HUES48 (cell line): ENCODE results near the gene MID1.

ENCODE experiments used
- H3K27ac ChIP-seq: one replicate; pipeline ENCODE4 v1.7.0; 2013; ENCODE audit warnings: low read depth, low read length, inconsistent platforms
- H3K27me3 ChIP-seq: 2 replicates; pipeline ENCODE4 v1.6.1; 2013; ENCODE audit warnings: mild to moderate bottlenecking, low read length; ENCODE audit not compliant: control insufficient read depth, insufficient read depth
- H3K36me3 ChIP-seq: 2 replicates; pipeline ENCODE4 v1.6.1; 2013; ENCODE audit warnings: low read length; ENCODE audit not compliant: control insufficient read depth, insufficient read depth
- H3K4me1 ChIP-seq: 2 replicates; pipeline ENCODE4 v1.6.1; 2013; ENCODE audit warnings: mild to moderate bottlenecking, low read length; ENCODE audit not compliant: control insufficient read depth, insufficient read depth
- H3K4me3 ChIP-seq: 2 replicates; pipeline ENCODE4 v1.5.1; 2013; ENCODE audit warnings: mild to moderate bottlenecking, low read depth, low read length
- H3K9ac ChIP-seq: 2 replicates; pipeline ENCODE4 v1.6.1; 2013; ENCODE audit warnings: mild to moderate bottlenecking, low read depth, low read length, moderate library complexity
- H3K9me3 ChIP-seq: 2 replicates; pipeline ENCODE4 v1.6.1; 2013; ENCODE audit warnings: low read length; ENCODE audit not compliant: control insufficient read depth, insufficient read depth

The MID1 gene

DNA sequence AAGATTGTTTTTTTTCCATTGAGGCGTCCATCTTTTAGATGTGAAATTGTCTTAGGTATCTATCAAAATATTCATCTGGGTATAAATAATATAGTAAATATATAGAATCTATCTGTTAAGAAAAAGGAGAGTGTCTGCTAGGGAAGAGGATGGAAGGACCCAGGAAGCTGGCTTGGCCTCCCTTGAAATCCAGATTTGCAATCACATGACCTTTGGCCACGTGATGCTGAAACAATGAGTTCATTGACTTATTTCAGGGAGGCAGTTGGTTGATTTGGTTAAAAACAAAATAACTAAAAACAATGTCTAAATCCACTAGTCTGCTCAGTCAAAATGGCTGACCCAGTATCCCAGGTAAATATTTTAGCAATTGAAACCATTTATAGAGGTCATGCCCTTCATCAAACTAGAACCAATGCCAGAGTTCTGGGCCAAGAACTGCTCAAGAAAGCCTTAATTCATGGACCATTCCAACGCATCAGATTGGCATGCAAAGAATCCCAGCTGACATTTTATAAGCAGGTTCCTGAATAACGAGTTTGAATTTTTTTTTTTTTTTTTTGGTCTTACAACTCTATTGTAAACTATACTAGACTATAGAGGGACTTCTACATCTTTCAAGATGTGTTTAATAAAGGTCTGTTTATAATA is 172.7 kb downstream of the MID1 start:
- Histone ChIP-seq H3K9me3 (no peaks in the 10 kb centered on the region), H3K27ac (no peak overlapping the region), H3K27me3 (peaks cover 7% of the 10 kb centered on the region), H3K36me3 (peaks cover 36% of the 10 kb centered on the region), H3K4me3 (no peak overlapping the region), H3K9ac (no peak overlapping the region), H3K4me1 (no peaks in the 10 kb centered on the region)

DNA sequence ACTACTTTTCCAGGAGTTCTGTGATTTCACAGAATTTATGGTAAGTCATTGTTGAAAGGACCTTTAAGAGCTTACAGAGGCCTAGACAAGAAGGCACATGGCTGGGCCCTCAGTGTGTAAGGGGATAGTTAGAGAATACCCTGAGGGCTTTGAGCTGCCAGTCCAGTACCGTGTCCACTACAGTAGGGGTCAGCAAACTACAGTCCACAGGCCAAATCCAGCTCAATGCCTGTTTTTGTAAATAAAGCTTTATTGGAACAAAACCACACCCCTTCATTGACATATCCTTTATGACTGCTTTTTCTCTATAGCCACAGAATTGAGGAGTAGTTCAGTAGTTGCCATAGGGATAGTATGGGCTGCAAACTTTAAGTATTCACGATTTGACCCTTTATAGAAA is 176.2 kb downstream of the MID1 start:
- no peak overlapping the region for H3K27ac ChIP-seq
- no peak overlapping the region for H3K4me3 ChIP-seq
- peaks cover 17% of the 10 kb centered on the region for H3K36me3 ChIP-seq
- H3K9ac ChIP-seq = no peak overlapping the region
- peaks cover 16% of the 10 kb centered on the region for H3K4me1 ChIP-seq
- no peaks in the 10 kb centered on the region for H3K9me3 ChIP-seq
- peaks cover 17% of the 10 kb centered on the region for H3K27me3 ChIP-seq

DNA sequence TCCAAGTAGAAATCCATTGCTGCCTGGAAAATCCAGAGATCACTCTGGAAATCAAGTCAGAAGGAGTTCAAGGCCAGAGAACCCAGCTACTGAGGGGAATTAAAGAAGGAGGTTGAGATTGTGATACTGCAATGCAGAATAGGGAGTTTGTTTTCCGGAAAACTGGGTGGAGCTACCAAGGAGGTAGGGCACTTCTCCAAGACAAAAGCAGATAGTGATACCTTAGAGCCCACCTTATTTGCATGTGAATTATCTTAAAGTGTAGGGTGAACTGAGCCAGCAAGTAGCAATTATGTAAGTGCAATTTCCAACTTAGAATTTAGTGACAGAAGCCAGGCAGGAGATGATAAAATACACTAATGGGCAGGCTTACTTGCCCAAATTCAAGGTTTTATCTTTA is 178.9 kb downstream of the MID1 start:
- Histone ChIP-seq H3K9me3 (no peaks in the 10 kb centered on the region), H3K4me3 (no peak overlapping the region), H3K4me1 (peaks cover 16% of the 10 kb centered on the region), H3K27me3 (peaks cover 17% of the 10 kb centered on the region), H3K27ac (no peak overlapping the region), H3K36me3 (no peaks in the 10 kb centered on the region), H3K9ac (no peak overlapping the region)

DNA sequence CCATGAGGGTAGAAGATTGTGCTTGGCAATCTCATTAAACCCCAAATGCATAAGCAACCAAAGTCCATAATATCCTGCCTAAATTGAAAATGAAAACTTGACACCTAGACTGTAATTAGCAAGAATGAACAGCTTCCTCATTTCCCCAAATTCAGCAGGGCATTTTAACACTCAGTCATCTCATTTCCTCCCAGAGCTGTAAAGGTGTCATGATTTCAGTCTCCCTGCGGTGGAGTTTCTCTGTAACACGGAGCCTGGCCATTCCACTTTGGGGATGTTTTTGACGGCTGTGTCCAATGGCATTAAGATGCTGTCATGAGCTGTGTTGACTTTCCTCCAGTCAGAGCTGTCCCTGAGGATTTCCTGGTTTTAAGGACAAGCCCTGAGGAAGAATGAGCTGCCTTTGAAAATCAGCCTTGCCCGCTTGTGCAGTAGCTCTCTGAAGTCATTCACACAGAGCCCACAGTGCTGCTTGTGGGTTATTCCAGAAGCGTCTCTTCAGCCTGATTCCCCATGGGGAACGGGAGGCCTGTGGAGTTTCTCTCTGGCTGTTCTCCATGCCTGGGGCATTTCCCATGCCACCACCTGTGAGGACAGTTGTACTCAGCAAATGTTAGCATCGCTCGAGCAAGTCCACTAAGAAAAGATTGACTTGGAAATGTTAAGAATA is 187.0 kb downstream of the MID1 start:
- no peak overlapping the region for H3K9ac ChIP-seq
- no peaks in the 10 kb centered on the region for H3K4me1 ChIP-seq
- peaks cover 4% of the 10 kb centered on the region; the same call in 1 of the 2 replicates for H3K27me3 ChIP-seq
- H3K9me3 ChIP-seq = no peaks in the 10 kb centered on the region
- no peak overlapping the region for H3K4me3 ChIP-seq
- H3K36me3 ChIP-seq = no peaks in the 10 kb centered on the region
- H3K27ac ChIP-seq = no peak overlapping the region

DNA sequence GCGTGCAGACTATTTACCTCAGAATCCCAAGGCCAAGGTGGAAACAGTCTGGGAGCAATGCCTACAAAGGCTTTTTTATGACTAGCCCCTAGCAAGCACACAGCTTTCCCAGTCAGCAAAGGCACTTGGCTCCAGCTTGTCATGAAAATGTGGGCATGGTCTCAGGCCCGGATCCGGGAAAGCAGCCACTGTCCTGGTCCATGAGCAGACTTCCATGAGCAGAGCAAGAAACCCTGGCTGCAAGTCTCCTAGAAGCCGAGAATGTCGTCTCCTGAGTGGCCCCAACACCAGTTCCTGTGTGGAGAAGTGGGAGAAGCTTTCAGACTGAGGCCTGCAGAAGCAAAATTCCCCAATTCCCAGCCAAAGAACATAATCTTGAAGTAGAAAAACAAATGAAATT is 190.5 kb downstream of the MID1 start:
- Histone ChIP-seq H3K27ac (no peak overlapping the region), H3K36me3 (no peaks in the 10 kb centered on the region), H3K4me3 (no peak overlapping the region), H3K4me1 (no peaks in the 10 kb centered on the region), H3K9ac (no peak overlapping the region), H3K27me3 (peaks cover 4% of the 10 kb centered on the region; the same call in 1 of the 2 replicates), H3K9me3 (no peaks in the 10 kb centered on the region)

DNA sequence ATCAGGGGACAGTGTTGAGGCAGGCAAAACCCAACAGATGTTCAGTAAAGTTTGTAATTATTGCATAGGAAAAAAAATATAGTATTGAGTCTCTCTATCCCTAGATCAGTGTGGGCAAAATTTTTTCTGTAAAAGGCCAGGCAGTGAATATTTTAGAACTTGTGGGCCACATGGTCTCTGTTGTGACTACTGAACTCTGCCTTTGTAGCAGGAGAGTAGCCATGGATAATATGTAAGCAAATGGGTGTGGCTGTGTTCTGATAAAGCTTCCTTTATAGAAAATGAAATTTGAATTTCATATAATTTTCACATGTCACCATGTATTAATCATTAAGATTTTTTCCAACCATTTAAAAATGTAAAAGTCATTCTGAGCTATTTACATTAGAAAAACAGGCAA is 193.1 kb downstream of the MID1 start:
- H3K27ac ChIP-seq = no peak overlapping the region
- H3K4me3 ChIP-seq = no peak overlapping the region
- H3K36me3 ChIP-seq = no peaks in the 10 kb centered on the region
- H3K4me1 ChIP-seq = no peaks in the 10 kb centered on the region
- no peaks in the 10 kb centered on the region for H3K9me3 ChIP-seq
- H3K9ac ChIP-seq = no peak overlapping the region
- no peaks in the 10 kb centered on the region for H3K27me3 ChIP-seq

DNA sequence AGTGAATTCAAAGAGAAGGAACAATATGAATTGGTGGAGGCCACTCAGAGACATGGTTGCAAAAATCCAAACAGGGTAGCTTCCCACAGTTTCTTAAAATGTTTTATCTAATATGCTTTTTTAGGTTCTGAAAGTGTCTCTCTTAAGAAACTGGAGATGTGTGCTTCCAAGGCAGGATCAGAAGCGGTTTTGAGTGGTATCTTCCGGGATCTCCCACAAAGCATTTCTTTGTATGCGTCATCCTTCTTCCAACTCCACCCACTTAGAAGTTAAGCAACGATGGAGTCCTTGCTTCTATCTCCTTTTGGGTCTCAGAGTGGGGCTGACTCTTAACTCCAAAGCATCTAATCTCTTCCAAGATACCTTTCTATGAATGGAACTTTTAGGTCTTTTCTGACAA is 196.7 kb downstream of the MID1 start:
- H3K27ac ChIP-seq = no peak overlapping the region
- no peak overlapping the region for H3K9ac ChIP-seq
- H3K9me3 ChIP-seq = no peaks in the 10 kb centered on the region
- H3K4me1 ChIP-seq = no peaks in the 10 kb centered on the region
- H3K27me3 ChIP-seq = no peaks in the 10 kb centered on the region
- no peak overlapping the region for H3K4me3 ChIP-seq
- no peaks in the 10 kb centered on the region for H3K36me3 ChIP-seq

DNA sequence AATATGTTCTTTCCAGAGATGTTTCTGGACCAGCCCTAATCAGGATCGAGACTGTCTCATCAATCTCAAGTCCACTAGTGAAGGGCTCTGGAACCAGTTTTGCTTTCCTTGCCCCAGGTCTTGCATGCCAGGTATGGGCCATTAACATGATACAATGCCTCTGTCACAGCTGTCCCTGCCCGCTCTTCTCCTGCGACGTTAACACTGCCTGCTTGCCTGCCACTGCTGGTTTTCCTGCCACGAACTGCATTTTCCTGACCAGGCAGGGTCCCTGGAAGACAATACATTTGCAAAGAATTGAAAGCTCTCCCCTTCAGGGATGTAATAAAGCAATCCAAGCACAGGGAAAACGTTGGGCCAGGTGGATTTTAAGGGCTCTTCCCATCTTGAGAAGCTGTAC is 200.3 kb downstream of the MID1 start:
- Histone ChIP-seq H3K27me3 (no peaks in the 10 kb centered on the region), H3K27ac (no peak overlapping the region)

DNA sequence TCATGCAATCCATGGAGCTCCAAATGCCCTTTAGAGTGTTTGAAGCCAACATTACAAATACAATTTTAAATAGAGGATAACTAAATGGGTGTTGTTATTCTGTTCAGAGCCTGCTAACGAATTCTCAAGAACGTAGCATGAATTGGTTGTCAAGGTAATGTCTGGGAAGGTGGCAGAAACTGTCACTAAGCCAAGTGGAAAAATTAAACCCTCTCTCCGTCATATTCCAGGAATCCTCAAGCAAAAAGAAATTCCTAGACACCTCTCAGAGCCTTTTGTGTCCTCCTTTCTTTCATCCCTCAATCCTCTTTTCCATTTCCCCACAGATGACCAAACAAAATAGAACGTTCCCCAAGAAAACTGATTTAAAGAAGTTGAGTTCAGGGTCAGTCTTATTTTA is 204.0 kb downstream of the MID1 start:
- H3K4me1 ChIP-seq = no peaks in the 10 kb centered on the region
- no peaks in the 10 kb centered on the region for H3K36me3 ChIP-seq

More for the DNA sequence above, 200.3 kb downstream of the MID1 start:
- H3K4me1 ChIP-seq = no peaks in the 10 kb centered on the region
- no peak overlapping the region for H3K9ac ChIP-seq
- H3K9me3 ChIP-seq = no peaks in the 10 kb centered on the region
- no peaks in the 10 kb centered on the region for H3K36me3 ChIP-seq
- no peak overlapping the region for H3K4me3 ChIP-seq

DNA sequence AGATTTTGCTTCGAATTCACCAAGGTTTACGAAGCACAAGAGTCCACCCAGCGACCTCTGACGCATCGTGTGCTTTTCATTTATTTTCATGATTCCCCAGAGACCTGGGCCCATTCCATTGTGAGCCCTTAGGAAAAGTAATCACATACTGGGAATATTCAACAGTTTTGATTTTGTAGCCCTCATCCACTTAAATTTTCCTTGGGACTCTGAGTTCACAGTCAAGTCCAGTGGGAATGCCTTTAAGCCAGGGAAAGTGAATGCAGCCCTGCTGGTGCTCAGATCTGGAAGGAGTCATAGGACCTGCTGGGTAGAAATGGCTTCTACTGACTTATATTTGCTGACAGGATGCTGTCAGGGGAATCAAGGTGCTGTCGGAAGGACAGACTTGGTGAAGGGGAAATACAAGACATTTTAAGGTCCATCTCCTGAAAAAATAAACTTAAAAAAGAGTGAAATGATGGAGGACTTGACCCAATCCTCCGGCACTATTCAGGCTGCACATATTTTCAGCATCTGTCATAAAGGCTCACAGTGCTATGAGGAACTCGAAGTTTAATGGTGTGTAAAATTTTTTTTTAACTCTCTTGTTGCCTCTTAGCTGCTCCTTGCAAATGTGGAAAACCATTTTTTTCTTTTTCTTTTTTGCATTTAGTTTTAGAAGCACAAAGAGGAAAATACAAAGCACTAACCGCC is 204.9 kb downstream of the MID1 start:
- no peaks in the 10 kb centered on the region for H3K36me3 ChIP-seq
- H3K27ac ChIP-seq = no peak overlapping the region
- H3K4me1 ChIP-seq = no peaks in the 10 kb centered on the region
- H3K9me3 ChIP-seq = no peaks in the 10 kb centered on the region
- no peak overlapping the region for H3K9ac ChIP-seq
- no peaks in the 10 kb centered on the region for H3K27me3 ChIP-seq
- H3K4me3 ChIP-seq = no peak overlapping the region

More for the DNA sequence above, 204.0 kb downstream of the MID1 start:
- Histone ChIP-seq H3K27me3 (no peaks in the 10 kb centered on the region), H3K4me3 (no peak overlapping the region), H3K27ac (no peak overlapping the region), H3K9ac (no peak overlapping the region), H3K9me3 (no peaks in the 10 kb centered on the region)

DNA sequence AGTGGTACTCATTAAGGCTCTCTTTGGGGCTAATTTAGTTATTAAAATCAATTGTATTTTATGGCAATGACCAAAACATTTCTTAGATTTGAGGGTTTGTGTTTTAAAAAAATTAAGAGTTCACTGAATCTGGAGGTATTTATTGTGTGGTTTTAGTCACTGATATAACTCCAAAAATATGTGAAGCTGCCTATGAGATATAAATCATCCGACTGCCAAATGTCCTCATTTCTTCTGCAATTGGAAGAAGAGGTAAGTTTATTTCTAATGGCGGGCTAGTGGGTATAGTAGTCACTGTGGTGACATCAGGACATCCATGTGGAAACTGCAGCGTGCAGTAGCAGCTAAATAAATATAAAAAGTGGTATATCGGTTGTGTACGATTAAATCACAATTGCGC is 205.5 kb downstream of the MID1 start:
- Histone ChIP-seq H3K4me3 (no peak overlapping the region), H3K36me3 (no peaks in the 10 kb centered on the region), H3K4me1 (no peaks in the 10 kb centered on the region), H3K9ac (no peak overlapping the region), H3K27me3 (no peaks in the 10 kb centered on the region), H3K9me3 (no peaks in the 10 kb centered on the region), H3K27ac (no peak overlapping the region)
